ENCODE data around the gene USP47. TPM values are rescaled to one million over a fixed set of nuclear protein-coding genes. Genes with fewer than 3 reads are reported as not detected.

Gene USP47
- total and polyA plus RNA-seq, 8 donors: 16.2 to 32.3 (median 21.3) TPM

GRCh38 chr11:11968511-11969280 is 126.9 kb downstream of the USP47 start:
- no peak for ATAC-seq
- Histone ChIP-seq H3K36me3 (no peaks in the 10 kb centered on the region), H3K9me3 (no peaks in the 10 kb centered on the region), H3K27me3 (no peaks in the 10 kb centered on the region), H3K4me3 (no peak overlapping the region), H3K27ac (no peak overlapping the region), H3K4me1 (peaks cover 0 to 5% (median 0%) of the 10 kb centered on the region in 3 donors)
- WGBS, 2 donors: 74 to 80% methylated on average over 11 of the region's 11 CpGs
- TF ChIP-seq CTCF (IDR thresholded peaks at IDR 0.05): no peak
- intact Hi-C loops (cut with DNase I): no loop called here
- no peak for DNase-seq
- no peak for FAIRE-seq

DNA sequence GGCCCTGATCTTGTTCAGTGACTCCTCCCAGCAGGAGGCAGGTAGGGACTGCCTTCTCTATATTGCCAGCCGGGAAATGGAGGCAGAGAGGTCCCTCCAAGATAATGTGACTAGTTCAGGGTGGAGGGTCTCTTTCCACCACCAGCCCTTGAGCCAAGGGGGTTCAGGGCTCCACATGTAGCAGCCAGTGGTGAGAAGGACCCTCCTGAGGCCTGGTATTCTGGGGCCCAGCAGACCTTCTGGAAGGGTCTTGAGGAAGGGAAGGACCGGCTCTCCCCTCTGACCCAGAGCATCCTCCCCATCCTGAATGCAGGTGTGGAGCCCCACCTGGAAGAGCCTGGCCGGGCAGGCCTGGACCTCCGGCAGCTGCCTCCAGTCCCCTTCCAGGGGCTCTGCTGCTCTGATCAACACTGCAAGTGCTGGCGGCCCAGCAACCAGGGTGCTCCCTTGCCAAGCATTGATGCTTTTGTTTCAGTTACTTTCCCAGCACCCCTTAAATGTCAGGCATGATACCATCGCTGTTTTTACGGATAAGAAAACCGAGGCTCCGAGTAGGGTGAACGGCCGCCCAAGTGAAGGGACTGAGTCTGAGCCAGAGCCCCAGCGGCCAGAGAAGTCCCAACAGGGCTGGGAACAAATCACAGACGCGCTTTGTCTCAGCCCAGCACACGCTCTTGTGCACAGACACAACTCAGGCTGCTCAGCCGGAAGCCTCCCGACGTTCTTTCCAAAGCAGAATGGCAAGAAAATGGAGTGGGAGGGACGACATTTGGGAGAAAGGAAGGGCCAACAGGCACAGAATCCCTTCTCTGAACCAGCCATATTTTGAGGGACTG is 127.8 kb downstream of the USP47 start:
- Histone ChIP-seq H3K27me3 (no peaks in the 10 kb centered on the region), H3K27ac (no peak overlapping the region), H3K9me3 (no peaks in the 10 kb centered on the region), H3K4me3 (no peak overlapping the region), H3K36me3 (no peaks in the 10 kb centered on the region), H3K4me1 (peaks cover 0 to 8% (median 0%) of the 10 kb centered on the region in 3 donors)
- ATAC-seq (no peak), DNase-seq (no peak), FAIRE-seq (no peak)
- intact Hi-C loops (cut with DNase I): no loop called here
- no peak for TF ChIP-seq CTCF (IDR thresholded peaks at IDR 0.05)
- WGBS, 2 donors: 87 to 93% methylated on average over 19 of the region's 19 CpGs

GRCh38 chr11:11970556-11970955 is 128.8 kb downstream of the USP47 start:
- no peaks in the 10 kb centered on the region for H3K27me3 ChIP-seq
- FAIRE-seq: no peak
- intact Hi-C loops (cut with DNase I): no loop called here
- DNase-seq: no peak
- 95 to 97% methylated on average over 2 of the region's 2 CpGs for WGBS, 2 donors
- H3K36me3 ChIP-seq: no peaks in the 10 kb centered on the region
- no peaks in the 10 kb centered on the region for H3K9me3 ChIP-seq
- no peak for TF ChIP-seq CTCF (IDR thresholded peaks at IDR 0.05)
- no peak overlapping the region for H3K4me3 ChIP-seq
- H3K4me1 ChIP-seq: peaks cover 0 to 8% (median 0%) of the 10 kb centered on the region in 3 donors
- no peak overlapping the region for H3K27ac ChIP-seq
- no peak for ATAC-seq

DNA sequence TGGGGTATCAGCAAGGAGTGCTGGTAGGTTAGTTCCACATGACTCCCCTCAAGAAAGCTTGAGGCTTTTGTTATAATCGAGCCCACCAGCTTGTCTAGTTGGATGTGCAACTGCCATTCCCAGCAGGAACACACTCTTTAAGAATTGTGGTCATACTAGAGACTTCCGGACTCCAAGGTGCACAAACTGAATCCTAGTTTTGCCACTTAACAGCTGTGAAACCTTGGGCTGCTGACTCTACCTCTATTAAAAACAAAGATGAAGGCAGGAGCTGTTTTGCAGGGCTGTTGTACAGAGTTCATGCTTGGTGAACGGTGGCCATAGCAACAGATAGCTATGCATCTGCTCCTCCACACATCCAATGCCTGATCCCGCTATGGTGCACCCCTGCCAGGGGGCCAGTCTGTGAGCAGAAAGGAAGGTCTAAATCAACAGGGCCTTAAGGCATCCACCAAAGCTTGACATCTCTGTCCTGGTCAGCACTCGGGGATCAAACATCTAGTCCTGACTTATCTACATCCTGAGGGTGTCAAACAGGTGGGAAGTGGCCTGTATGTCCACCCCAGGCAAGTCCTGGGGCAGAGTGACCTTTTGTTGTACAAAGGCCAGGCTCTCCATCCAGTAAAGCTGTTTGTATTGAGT is 130.3 kb downstream of the USP47 start:
- H3K27ac ChIP-seq: no peak overlapping the region
- intact Hi-C loops (cut with DNase I): no loop called here

More for the DNA sequence above, 130.3 kb downstream of the USP47 start:
- TF ChIP-seq CTCF (IDR thresholded peaks at IDR 0.05): no peak
- no peaks in the 10 kb centered on the region for H3K9me3 ChIP-seq
- ATAC-seq: no peak
- no peaks in the 10 kb centered on the region for H3K36me3 ChIP-seq
- WGBS, 2 donors: 81% methylated on average over 5 of the region's 5 CpGs
- H3K4me3 ChIP-seq: no peak overlapping the region
- no peak for DNase-seq
- no peaks in the 10 kb centered on the region for H3K27me3 ChIP-seq
- FAIRE-seq: no peak
- H3K4me1 ChIP-seq: peaks cover 0 to 12% (median 0%) of the 10 kb centered on the region in 3 donors
